SK-N-SH (cell line): Measurements from ENCODE around the gene METTL23.

Source experiments
- CHD2 ChIP-seq: fragments of 150-350 bp; IDR thresholded peaks from 2 replicates; pipeline ENCODE4 v1.6.1; 2018; ENCODE audit warnings: low read length; ENCODE audit not compliant: partially characterized antibody
- ELF1 ChIP-seq: IDR thresholded peaks from 2 replicates; pipeline ENCODE4 v1.4.0; 2012
- EP300 ChIP-seq, 2 experiments: IDR thresholded peaks; 2 replicates each; pipeline versions ENCODE4 v1.4.0 to v1.6.1; 2012; ENCODE audit warnings: borderline replicate concordance in 1 of 2, low read depth in 1 of 2, low read length in 1 of 2
- EZH2phosphoT487 ChIP-seq: fragments of 200-600 bp; sonication (generic); IDR thresholded peaks from 2 replicates; pipeline ENCODE4 v1.6.1; 2017; ENCODE audit warnings: low read depth, mixed run types, mild to moderate bottlenecking, antibody characterized with exemption, moderate library complexity, borderline replicate concordance
- FOXM1 ChIP-seq: IDR thresholded peaks from 2 replicates; pipeline ENCODE4 v1.4.0; 2012; ENCODE audit warnings: low read depth, mild to moderate bottlenecking
- JUND ChIP-seq: IDR thresholded peaks from 2 replicates; pipeline ENCODE4 v1.4.0; 2012
- NFIC ChIP-seq: IDR thresholded peaks from 2 replicates; pipeline ENCODE4 v1.4.0; 2012; ENCODE audit warnings: borderline replicate concordance
- POLR2AphosphoS5 ChIP-seq: IDR thresholded peaks from 2 replicates; pipeline ENCODE4 v1.6.1; 2012; ENCODE audit warnings: low read depth, low read length
- RAD21 ChIP-seq: IDR thresholded peaks from 2 replicates; pipeline ENCODE4 v1.6.1; 2012; ENCODE audit warnings: mild to moderate bottlenecking, low read length
- REST ChIP-seq: IDR thresholded peaks from 2 replicates; pipeline ENCODE4 v1.6.1; 2012; ENCODE audit warnings: mild to moderate bottlenecking, low read depth, low read length, moderate library complexity
- TF ChIP-seq, protein P1 (sequence below): IDR thresholded peaks from 2 replicates; pipeline ENCODE4 v1.4.0; 2012; ENCODE audit warnings: low read depth
- TF ChIP-seq, protein P2 (sequence below): fragments of 200-600 bp; sonication (generic); IDR thresholded peaks from 2 replicates; pipeline ENCODE4 v1.6.1; 2017; ENCODE audit warnings: antibody characterized with exemption, mild to moderate bottlenecking, moderate library complexity
- TF ChIP-seq, protein P3 (sequence below): IDR thresholded peaks from 2 replicates; pipeline ENCODE4 v1.4.0; 2012; ENCODE audit warnings: low read depth, borderline replicate concordance

GRCh38 chr17:76710863-76711611 is 15.6 kb upstream of the METTL23 start, which contains the start of gene MXRA7:
- no peak for TF ChIP-seq EZH2phosphoT487
- TF ChIP-seq RAD21, result no peak
- TF ChIP-seq, protein P1, sequence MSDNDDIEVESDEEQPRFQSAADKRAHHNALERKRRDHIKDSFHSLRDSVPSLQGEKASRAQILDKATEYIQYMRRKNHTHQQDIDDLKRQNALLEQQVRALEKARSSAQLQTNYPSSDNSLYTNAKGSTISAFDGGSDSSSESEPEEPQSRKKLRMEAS, result peak; percentile 58; the same call in 1 of the 2 replicates
- TF ChIP-seq, protein P2, sequence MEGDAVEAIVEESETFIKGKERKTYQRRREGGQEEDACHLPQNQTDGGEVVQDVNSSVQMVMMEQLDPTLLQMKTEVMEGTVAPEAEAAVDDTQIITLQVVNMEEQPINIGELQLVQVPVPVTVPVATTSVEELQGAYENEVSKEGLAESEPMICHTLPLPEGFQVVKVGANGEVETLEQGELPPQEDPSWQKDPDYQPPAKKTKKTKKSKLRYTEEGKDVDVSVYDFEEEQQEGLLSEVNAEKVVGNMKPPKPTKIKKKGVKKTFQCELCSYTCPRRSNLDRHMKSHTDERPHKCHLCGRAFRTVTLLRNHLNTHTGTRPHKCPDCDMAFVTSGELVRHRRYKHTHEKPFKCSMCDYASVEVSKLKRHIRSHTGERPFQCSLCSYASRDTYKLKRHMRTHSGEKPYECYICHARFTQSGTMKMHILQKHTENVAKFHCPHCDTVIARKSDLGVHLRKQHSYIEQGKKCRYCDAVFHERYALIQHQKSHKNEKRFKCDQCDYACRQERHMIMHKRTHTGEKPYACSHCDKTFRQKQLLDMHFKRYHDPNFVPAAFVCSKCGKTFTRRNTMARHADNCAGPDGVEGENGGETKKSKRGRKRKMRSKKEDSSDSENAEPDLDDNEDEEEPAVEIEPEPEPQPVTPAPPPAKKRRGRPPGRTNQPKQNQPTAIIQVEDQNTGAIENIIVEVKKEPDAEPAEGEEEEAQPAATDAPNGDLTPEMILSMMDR, result no peak
- TF ChIP-seq, protein P3, sequence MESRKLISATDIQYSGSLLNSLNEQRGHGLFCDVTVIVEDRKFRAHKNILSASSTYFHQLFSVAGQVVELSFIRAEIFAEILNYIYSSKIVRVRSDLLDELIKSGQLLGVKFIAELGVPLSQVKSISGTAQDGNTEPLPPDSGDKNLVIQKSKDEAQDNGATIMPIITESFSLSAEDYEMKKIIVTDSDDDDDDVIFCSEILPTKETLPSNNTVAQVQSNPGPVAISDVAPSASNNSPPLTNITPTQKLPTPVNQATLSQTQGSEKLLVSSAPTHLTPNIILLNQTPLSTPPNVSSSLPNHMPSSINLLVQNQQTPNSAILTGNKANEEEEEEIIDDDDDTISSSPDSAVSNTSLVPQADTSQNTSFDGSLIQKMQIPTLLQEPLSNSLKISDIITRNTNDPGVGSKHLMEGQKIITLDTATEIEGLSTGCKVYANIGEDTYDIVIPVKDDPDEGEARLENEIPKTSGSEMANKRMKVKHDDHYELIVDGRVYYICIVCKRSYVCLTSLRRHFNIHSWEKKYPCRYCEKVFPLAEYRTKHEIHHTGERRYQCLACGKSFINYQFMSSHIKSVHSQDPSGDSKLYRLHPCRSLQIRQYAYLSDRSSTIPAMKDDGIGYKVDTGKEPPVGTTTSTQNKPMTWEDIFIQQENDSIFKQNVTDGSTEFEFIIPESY, result no peak
- TF ChIP-seq EP300 (IDR thresholded peaks at IDR 0.05; ENCODE audit: borderline replicate concordance in 1 of 2, low read depth in 1 of 2, low read length in 1 of 2), result no peak
- TF ChIP-seq CHD2, result peak; percentile 37
- TF ChIP-seq FOXM1, result no peak
- TF ChIP-seq REST, result no peak
- TF ChIP-seq POLR2AphosphoS5, result 0 out of 2 replicates have a peak, but pooled peaks have one; percentile 13
- no peak for TF ChIP-seq ELF1
- TF ChIP-seq JUND, result peak; percentile 34; the same call in 1 of the 2 replicates
- no peak for TF ChIP-seq NFIC
